CD14-positive monocyte (primary cell): Measurements from ENCODE around the gene BMP15. TPM values are rescaled to one million over a fixed set of nuclear protein-coding genes. Genes with fewer than 3 reads are reported as not detected.

Experiments
- DNase-seq, 3 donors: peaks; one replicate each; pipeline ENCODE4 v3.0.0-alpha.2; 2011 to 2022
- H2AFZ ChIP-seq: 2 replicates; pipeline ENCODE4 v1.6.0; 2012; ENCODE audit warnings: mild to moderate bottlenecking, low read depth, low read length, inconsistent platforms; ENCODE audit not compliant: insufficient read depth, poor library complexity, severe bottlenecking
- H3K27ac ChIP-seq, 2 donors: 1 replicate in 1 of 2; 2 replicates in 1 of 2; pipeline ENCODE4 v1.5.1; 2012 to 2013; ENCODE audit warnings: low read length in 2 of 2, control low read depth in 1 of 2, inconsistent platforms in 1 of 2, low read depth in 1 of 2, mild to moderate bottlenecking in 1 of 2
- H3K27me3 ChIP-seq, 2 donors: one replicate each; pipeline versions ENCODE4 v1.6.0 to v1.6.1; 2011 to 2013; ENCODE audit warnings: low read length in 2 of 2; ENCODE audit not compliant: control insufficient read depth in 2 of 2, insufficient read depth in 2 of 2
- H3K36me3 ChIP-seq, 2 donors: replicated peaks in 1 of 2; 1 replicate in 1 of 2; 2 replicates in 1 of 2; pipeline versions ENCODE4 v1.5.1 to v1.6.1; 2012 to 2013; ENCODE audit warnings: low read length in 2 of 2, control low read depth in 1 of 2, inconsistent platforms in 1 of 2, mild to moderate bottlenecking in 1 of 2; ENCODE audit not compliant: insufficient read depth in 2 of 2, control insufficient read depth in 1 of 2
- H3K4me1 ChIP-seq, 2 donors: 1 replicate in 1 of 2; 2 replicates in 1 of 2; pipeline versions ENCODE4 v1.5.1 to v1.6.1; 2012 to 2013; ENCODE audit warnings: low read length in 2 of 2, control low read depth in 1 of 2, inconsistent platforms in 1 of 2, mild to moderate bottlenecking in 1 of 2, moderate library complexity in 1 of 2; ENCODE audit not compliant: insufficient read depth in 2 of 2, control insufficient read depth in 1 of 2
- H3K4me2 ChIP-seq: replicated peaks from 2 replicates; pipeline ENCODE3; 2012; ENCODE audit warnings: low read length, moderate library complexity, mild to moderate bottlenecking; ENCODE audit not compliant: poor library complexity, severe bottlenecking; ENCODE audit errors: extremely low read depth
- H3K4me3 ChIP-seq, 3 experiments: fragments of 200-600 bp in 1 of 3; sonication (generic) in 1 of 3; replicated peaks in 1 of 3; 1 replicate in 2 of 3; 2 replicates in 1 of 3; pipeline ENCODE4 v1.5.1; 2011 to 2013; ENCODE audit warnings: low read length in 3 of 3, mild to moderate bottlenecking in 3 of 3, control low read depth in 2 of 3, low read depth in 2 of 3, inconsistent platforms in 1 of 3, moderate library complexity in 1 of 3
- H3K79me2 ChIP-seq: 2 replicates; pipeline ENCODE4 v1.6.0; 2012; ENCODE audit warnings: mild to moderate bottlenecking, control low read depth, inconsistent platforms, low read length, moderate library complexity; ENCODE audit not compliant: insufficient read depth
- H3K9ac ChIP-seq: 2 replicates; pipeline ENCODE4 v1.6.0; 2017; ENCODE audit warnings: low read length, mild to moderate bottlenecking; ENCODE audit not compliant: insufficient read depth, poor library complexity, severe bottlenecking
- H3K9me3 ChIP-seq, 2 donors: replicated peaks in 1 of 2; 1 replicate in 1 of 2; 2 replicates in 1 of 2; pipeline versions ENCODE4 v1.5.1 to v1.6.1; 2012 to 2013; ENCODE audit warnings: low read length in 2 of 2, control low read depth in 1 of 2; ENCODE audit not compliant: control insufficient read depth in 1 of 2, insufficient read depth in 1 of 2
- H4K20me1 ChIP-seq: 2 replicates; pipeline ENCODE4 v1.6.0; 2012; ENCODE audit warnings: mild to moderate bottlenecking, low read length, control low read depth, moderate library complexity; ENCODE audit not compliant: insufficient read depth
- H3K27ac Mint-ChIP-seq, 7 donors: one replicate each; pipeline ENCODE4 v1.8.0; 2020; ENCODE audit warnings: mild to moderate bottlenecking in 7 of 7, mixed read lengths in 7 of 7, moderate library complexity in 6 of 7, inconsistent platforms in 2 of 7
- H3K27me3 Mint-ChIP-seq, 3 donors: one replicate each; pipeline ENCODE4 v1.8.0; 2021 to 2022; ENCODE audit warnings: low read depth in 3 of 3, mild to moderate bottlenecking in 3 of 3, mixed read lengths in 3 of 3, moderate library complexity in 3 of 3, inconsistent platforms in 1 of 3
- H3K36me3 Mint-ChIP-seq, 2 donors: one replicate each; pipeline ENCODE4 v1.8.0; 2020; ENCODE audit warnings: mixed read lengths in 2 of 2, inconsistent platforms in 1 of 2, mild to moderate bottlenecking in 1 of 2
- H3K4me1 Mint-ChIP-seq: one replicate; pipeline ENCODE4 v1.8.0; 2020; ENCODE audit warnings: mild to moderate bottlenecking, mixed read lengths
- H3K4me3 Mint-ChIP-seq, 2 donors: one replicate each; pipeline ENCODE4 v1.8.0; 2020; ENCODE audit warnings: mild to moderate bottlenecking in 2 of 2, mixed read lengths in 2 of 2, moderate library complexity in 1 of 2
- H3K9me3 Mint-ChIP-seq, 7 donors: one replicate each; pipeline ENCODE4 v1.8.0; 2020 to 2022; ENCODE audit warnings: mixed read lengths in 7 of 7, mild to moderate bottlenecking in 6 of 7, moderate library complexity in 6 of 7, inconsistent platforms in 2 of 7
- CTCF ChIP-seq: fragments of 200-600 bp; IDR thresholded peaks from one replicate; pipeline ENCODE4 v1.8.0; 2022; ENCODE audit warnings: antibody characterized with exemption, mild to moderate bottlenecking
- WGBS: methylation state at CpG from one replicate; pipeline ENCODE4 v1.1.5; 2013; ENCODE audit warnings: missing lambda C conversion rate; ENCODE audit not compliant: insufficient coverage; 5-methylcytosine and 5-hydroxymethylcytosine counted together
- intact Hi-C, 2 donors: fragments of 100-400 bp; cut with micrococcal nuclease; formaldehyde crosslinking; loops; one replicate each; pipeline versions ENCODE4 v1.15.0 to v1.15.1; 2023
- polyA plus RNA-seq, 3 donors: library from polyadenylated mRNA; depleted of rRNA in 1 of 3; unstranded in 2 of 3; stranded (reverse) in 1 of 3; fragments of 300-500 nt in 2 of 3; fragments of >200 nt in 1 of 3; fragmentation: Illumina TruSeq in 2 of 3; gene quantifications; 1 replicate in 2 of 3; 2 replicates in 1 of 3; pipeline ENCODE4 v1.2.3, GENCODE V29; 2012 to 2021

The BMP15 gene
- polyA plus RNA-seq, 3 donors = not detected

GRCh38 chrX:50952406-50952805, 41.9 kb downstream of the BMP15 start:
- peaks cover 0 to 13% (median 9%) of the 10 kb centered on the region in 7 donors for H3K9me3 Mint-ChIP-seq
- no peaks in the 10 kb centered on the region for H3K4me1 Mint-ChIP-seq
- peaks cover 0 to 2% (median 0%) of the 10 kb centered on the region in 3 donors for H3K27me3 Mint-ChIP-seq
- no peaks in the 10 kb centered on the region for H3K36me3 Mint-ChIP-seq
- H3K4me3 ChIP-seq = no peak overlapping the region
- no peak overlapping the region for H3K27ac Mint-ChIP-seq
- H3K27ac ChIP-seq = no peak overlapping the region
- H4K20me1 ChIP-seq = no peaks in the 10 kb centered on the region
- H2AFZ ChIP-seq = no peak overlapping the region
- H3K4me1 ChIP-seq = no peaks in the 10 kb centered on the region
- H3K4me3 Mint-ChIP-seq = no peak overlapping the region
- H3K4me2 ChIP-seq = no peak overlapping the region
- H3K9me3 ChIP-seq = peaks cover 0 to 16% of the 10 kb centered on the region in 2 donors
- H3K27me3 ChIP-seq = no peaks in the 10 kb centered on the region
- TF ChIP-seq CTCF = no peak
- no peak overlapping the region for H3K9ac ChIP-seq
- H3K79me2 ChIP-seq = no peaks in the 10 kb centered on the region
- WGBS = no CpG with 5 or more reads among the region's 1 CpG
- intact Hi-C loops = no loop called here
- no peaks in the 10 kb centered on the region for H3K36me3 ChIP-seq
- no peak for DNase-seq

- no CpG with 5 or more reads among the region's 1 CpG for WGBS
- Histone ChIP-seq H3K9ac (no peak overlapping the region), H3K27ac (no peak overlapping the region), H3K9me3 (peaks cover 0 to 16% of the 10 kb centered on the region in 2 donors), H3K27me3 (no peaks in the 10 kb centered on the region), H2AFZ (no peak overlapping the region), H3K36me3 (no peaks in the 10 kb centered on the region), H3K4me3 (no peak overlapping the region), H3K79me2 (no peaks in the 10 kb centered on the region), H3K4me2 (no peak overlapping the region), H4K20me1 (no peaks in the 10 kb centered on the region), H3K4me1 (no peaks in the 10 kb centered on the region)
- Mint-ChIP-seq H3K9me3 (peaks cover 0 to 13% (median 9%) of the 10 kb centered on the region in 7 donors), H3K27ac (no peak overlapping the region), H3K27me3 (peaks cover 0 to 2% (median 0%) of the 10 kb centered on the region in 3 donors), H3K4me1 (no peaks in the 10 kb centered on the region), H3K4me3 (no peak overlapping the region), H3K36me3 (no peaks in the 10 kb centered on the region)
- intact Hi-C loops = no loop called here
- TF ChIP-seq CTCF = no peak
- no peak for DNase-seq
Observed at GRCh38 chrX:50953832-50954231, 43.3 kb downstream of the BMP15 start.
